ENCODE results near the gene ESRRA. TPM values are rescaled to one million over a fixed set of nuclear protein-coding genes. Genes with fewer than 3 reads are reported as not detected.

The ESRRA gene
- total and polyA plus RNA-seq, 9 of the 15 experiments (the other 6 are each of a cell fraction or from before 2014, with no cell fraction given), result 0.27 to 89.7 (median 23.7) TPM

DNA sequence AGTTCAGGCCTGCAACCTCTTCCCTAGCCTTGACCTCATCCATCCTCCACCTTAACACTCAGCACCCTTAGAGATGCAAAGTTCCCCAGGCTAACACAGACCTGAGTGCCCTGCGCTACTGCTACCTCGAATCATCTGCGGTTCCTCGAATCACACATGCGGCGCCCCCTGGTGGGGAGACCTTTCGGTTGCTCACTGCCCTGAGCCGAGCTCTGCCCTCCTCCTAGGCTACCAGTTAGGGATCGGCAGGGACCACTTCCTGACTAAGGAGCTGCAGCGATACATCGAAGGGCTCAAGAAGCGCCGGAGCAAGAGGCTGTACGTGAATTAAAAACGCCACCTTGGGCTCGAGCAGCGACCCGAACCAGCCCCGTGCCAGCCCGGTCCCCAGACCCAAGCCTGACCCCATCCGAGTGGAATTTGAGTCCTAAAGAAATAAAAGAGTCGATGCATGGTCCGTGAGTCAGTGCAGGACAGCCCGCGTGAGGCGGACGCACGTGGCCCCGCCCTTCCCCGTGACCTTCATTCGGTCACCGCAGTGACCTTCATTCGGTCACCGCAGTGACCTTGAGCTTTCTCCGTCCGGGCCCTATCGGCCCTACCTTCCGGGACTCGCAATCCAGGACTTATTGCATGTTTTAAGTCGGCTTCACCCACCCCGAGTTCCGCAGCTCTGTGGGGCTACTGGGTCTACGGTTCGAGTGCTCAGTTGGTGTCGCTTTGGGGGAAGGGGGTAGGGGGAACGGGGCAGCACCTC, 830 bp upstream of the ESRRA start (continued):
- TF ChIP-seq PCBP2 (IDR thresholded peaks at IDR 0.05; ENCODE audit: low read depth, low read length, poor library complexity, severe bottlenecking) (no peak), ARNT (IDR thresholded peaks at IDR 0.05) (no peak), ETV5 (CRISPR knock-in tag; IDR thresholded peaks at IDR 0.05; ENCODE audit: low read depth) (no peak), STAG1 (CRISPR knock-in tag; IDR thresholded peaks at IDR 0.05; ENCODE audit: borderline replicate concordance) (no peak), TAF1 (IDR thresholded peaks at IDR 0.05; ENCODE audit: control insufficient read depth, extremely low read depth, insufficient read depth, low read length, severe bottlenecking) (peak; percentile 43), JUN (IDR thresholded peaks at IDR 0.05; ENCODE audit: borderline replicate concordance, low read depth, low read length) (peak; percentile 56; the same call in 1 of the 2 replicates), JUN (CRISPR knock-in tag; IDR thresholded peaks at IDR 0.05; ENCODE audit: borderline replicate concordance) (no peak), ZBTB33 (CRISPR knock-in tag; IDR thresholded peaks at IDR 0.05) (peak; percentile 34; the same call in 1 of the 2 replicates), PPARD (CRISPR knock-in tag; IDR thresholded peaks at IDR 0.05) (no peak), NCOR1 (IDR thresholded peaks at IDR 0.05) (no peak), FOS (IDR thresholded peaks at IDR 0.05; ENCODE audit: extremely low read depth, insufficient read length) (no peak)
- TF ChIP-seq, protein P1, sequence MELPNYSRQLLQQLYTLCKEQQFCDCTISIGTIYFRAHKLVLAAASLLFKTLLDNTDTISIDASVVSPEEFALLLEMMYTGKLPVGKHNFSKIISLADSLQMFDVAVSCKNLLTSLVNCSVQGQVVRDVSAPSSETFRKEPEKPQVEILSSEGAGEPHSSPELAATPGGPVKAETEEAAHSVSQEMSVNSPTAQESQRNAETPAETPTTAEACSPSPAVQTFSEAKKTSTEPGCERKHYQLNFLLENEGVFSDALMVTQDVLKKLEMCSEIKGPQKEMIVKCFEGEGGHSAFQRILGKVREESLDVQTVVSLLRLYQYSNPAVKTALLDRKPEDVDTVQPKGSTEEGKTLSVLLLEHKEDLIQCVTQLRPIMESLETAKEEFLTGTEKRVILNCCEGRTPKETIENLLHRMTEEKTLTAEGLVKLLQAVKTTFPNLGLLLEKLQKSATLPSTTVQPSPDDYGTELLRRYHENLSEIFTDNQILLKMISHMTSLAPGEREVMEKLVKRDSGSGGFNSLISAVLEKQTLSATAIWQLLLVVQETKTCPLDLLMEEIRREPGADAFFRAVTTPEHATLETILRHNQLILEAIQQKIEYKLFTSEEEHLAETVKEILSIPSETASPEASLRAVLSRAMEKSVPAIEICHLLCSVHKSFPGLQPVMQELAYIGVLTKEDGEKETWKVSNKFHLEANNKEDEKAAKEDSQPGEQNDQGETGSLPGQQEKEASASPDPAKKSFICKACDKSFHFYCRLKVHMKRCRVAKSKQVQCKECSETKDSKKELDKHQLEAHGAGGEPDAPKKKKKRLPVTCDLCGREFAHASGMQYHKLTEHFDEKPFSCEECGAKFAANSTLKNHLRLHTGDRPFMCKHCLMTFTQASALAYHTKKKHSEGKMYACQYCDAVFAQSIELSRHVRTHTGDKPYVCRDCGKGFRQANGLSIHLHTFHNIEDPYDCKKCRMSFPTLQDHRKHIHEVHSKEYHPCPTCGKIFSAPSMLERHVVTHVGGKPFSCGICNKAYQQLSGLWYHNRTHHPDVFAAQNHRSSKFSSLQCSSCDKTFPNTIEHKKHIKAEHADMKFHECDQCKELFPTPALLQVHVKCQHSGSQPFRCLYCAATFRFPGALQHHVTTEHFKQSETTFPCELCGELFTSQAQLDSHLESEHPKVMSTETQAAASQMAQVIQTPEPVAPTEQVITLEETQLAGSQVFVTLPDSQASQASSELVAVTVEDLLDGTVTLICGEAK (IDR thresholded peaks at IDR 0.05), result 0 out of 2 replicates have a peak, but pooled peaks have one; percentile 27
- TF ChIP-seq, protein P1 (CRISPR knock-in tag; IDR thresholded peaks at IDR 0.05), result no peak
